ENCODE data around the gene PDE10A.
"Not testable (repeated sequence)": the region's sequence is repeated elsewhere in the genome, so short reads cannot be mapped to it uniquely, and the experiment has no call there.

PDE10A gene

GRCh38 chr6:165599121-165599520, 63.9 kb downstream of the PDE10A start:
- DNase-seq (ENCODE audit: low spot score) = no peak
- TF ChIP-seq, protein P1, sequence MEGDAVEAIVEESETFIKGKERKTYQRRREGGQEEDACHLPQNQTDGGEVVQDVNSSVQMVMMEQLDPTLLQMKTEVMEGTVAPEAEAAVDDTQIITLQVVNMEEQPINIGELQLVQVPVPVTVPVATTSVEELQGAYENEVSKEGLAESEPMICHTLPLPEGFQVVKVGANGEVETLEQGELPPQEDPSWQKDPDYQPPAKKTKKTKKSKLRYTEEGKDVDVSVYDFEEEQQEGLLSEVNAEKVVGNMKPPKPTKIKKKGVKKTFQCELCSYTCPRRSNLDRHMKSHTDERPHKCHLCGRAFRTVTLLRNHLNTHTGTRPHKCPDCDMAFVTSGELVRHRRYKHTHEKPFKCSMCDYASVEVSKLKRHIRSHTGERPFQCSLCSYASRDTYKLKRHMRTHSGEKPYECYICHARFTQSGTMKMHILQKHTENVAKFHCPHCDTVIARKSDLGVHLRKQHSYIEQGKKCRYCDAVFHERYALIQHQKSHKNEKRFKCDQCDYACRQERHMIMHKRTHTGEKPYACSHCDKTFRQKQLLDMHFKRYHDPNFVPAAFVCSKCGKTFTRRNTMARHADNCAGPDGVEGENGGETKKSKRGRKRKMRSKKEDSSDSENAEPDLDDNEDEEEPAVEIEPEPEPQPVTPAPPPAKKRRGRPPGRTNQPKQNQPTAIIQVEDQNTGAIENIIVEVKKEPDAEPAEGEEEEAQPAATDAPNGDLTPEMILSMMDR (IDR thresholded peaks at IDR 0.05; ENCODE audit: extremely low read depth, missing control alignments) = no peak

DNA sequence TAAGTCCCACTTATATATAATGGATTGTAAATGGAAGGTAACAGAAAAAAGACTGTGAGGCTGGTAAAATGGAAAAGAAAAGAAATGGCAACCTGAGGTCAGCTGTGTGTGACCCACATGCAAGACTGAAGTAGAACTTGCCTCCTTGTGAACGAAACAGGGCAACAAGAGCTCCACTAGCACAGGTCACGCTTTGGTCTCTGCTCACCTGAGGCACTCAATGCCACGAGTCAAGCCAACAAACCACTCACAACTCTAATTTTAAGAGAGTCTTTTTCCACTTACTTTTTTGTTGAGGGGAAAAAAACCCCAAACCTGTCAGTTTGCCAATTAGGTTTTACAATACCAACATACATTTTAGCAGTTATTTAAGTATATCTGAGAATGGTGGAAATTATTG, 65.2 kb downstream of the PDE10A start:
- no peak for DNase-seq (ENCODE audit: low spot score)
- TF ChIP-seq, protein P1 (IDR thresholded peaks at IDR 0.05; ENCODE audit: extremely low read depth, missing control alignments) = no peak

DNA sequence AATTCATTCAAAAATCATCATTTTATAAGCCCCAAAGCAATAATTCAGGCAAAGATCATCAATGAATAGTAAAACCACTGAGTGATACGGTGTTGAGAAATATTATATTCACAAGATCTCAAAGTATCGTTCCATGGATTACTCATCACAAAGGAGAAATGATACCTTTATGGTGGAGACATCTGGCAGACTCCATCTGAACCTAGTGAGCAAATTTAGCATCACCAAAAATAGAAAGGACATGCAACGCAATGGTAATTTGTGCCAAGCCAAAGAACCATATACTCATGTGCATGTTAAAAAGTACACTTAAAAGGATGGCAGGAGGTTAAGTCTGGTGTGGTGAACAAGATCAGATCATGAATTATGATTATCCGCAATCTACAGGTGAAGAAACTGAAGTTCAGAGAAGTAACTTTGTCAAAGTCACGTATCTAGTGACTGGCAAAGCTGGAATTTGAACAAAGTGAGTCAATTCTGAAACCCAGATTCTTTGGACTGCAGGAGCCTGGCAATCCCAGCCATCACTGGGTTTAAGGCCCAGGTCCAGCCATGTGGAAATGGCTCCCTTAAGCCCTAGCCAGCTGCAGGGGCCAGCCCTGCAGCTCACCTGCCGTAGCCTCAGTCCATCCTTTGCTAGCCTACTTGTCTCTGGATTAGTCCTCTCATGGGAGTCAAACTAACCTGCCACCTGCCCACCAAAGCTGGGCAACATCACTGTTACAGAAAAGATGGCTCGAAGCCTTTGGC, 68.3 kb downstream of the PDE10A start:
- no peak for DNase-seq (ENCODE audit: low spot score)
- TF ChIP-seq, protein P1 (IDR thresholded peaks at IDR 0.05; ENCODE audit: extremely low read depth, missing control alignments) = no peak

DNA sequence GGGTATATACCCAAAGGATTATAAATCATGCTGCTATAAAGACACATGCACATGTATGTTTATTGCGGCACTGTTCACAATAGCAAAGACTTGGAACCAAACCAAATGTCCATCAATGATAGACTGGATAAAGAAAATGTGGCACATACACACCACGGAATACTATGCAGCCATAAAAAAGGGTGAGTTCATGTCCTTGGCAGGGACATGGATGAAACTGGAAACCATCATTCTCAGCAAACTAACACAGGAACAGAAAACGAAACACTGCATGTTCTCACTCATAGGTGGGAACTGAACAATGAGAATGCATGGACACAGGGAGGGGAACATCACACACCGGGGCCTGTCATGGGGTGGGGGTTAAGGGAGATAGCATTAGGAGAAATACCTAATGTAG, 70.1 kb downstream of the PDE10A start:
- DNase-seq (ENCODE audit: low spot score) = not testable (repeated sequence)

GRCh38 chr6:165588515-165588914, 74.5 kb downstream of the PDE10A start:
- TF ChIP-seq, protein P1 (IDR thresholded peaks at IDR 0.05; ENCODE audit: extremely low read depth, missing control alignments) = no peak
- DNase-seq (ENCODE audit: low spot score) = no peak

GRCh38 chr6:165587206-165587605, 75.8 kb downstream of the PDE10A start:
- no peak for DNase-seq (ENCODE audit: low spot score)

GRCh38 chr6:165586706-165587105, 76.3 kb downstream of the PDE10A start:
- TF ChIP-seq, protein P1 (IDR thresholded peaks at IDR 0.05; ENCODE audit: extremely low read depth, missing control alignments) = no peak
- DNase-seq (ENCODE audit: low spot score) = no peak

More at GRCh38 chr6:165587206-165587605, 75.8 kb downstream of the PDE10A start:
- TF ChIP-seq, protein P1 (IDR thresholded peaks at IDR 0.05; ENCODE audit: extremely low read depth, missing control alignments) = no peak

- TF ChIP-seq, protein P1 (IDR thresholded peaks at IDR 0.05; ENCODE audit: extremely low read depth, missing control alignments) = no peak
Measured at GRCh38 chr6:165585060-165585459, 78.0 kb downstream of the PDE10A start.

More at GRCh38 chr6:165585060-165585459, 78.0 kb downstream of the PDE10A start:
- no peak for DNase-seq (ENCODE audit: low spot score)

Measured in GM20000 (cell line).